Activated CD4-positive, alpha-beta T cell treated with anti-CD3 and anti-CD28 coated beads for 4 hours (primary cell): Measurements from ENCODE around the gene SLC27A5.
"Not testable (repeated sequence)": the region's sequence is repeated elsewhere in the genome, so short reads cannot be mapped to it uniquely, and the experiment has no call there.

Experiments
- DNase-seq, 2 donors: peaks; one replicate each; pipeline ENCODE4 v3.0.0-alpha.2; 2020

The SLC27A5 gene

DNA sequence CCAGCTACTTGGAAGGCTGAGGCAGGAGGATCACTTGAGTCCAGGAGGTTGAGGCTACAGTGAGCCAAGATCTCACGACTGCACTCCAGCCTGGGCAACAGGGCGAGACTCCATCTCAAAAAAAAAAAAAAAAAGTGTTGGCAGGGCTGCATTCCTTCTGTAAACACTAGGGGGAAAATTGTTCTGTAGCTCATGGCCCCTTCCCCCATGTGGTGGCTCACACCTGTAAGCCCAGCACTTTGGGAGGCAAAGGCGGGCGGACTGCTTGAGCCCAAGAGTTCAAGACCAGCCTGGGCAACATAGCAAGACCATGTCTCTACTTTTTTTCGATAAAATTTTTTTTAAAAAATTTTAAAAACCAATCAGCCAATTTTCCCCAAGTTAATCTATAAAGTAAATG is 27.4 kb downstream of the SLC27A5 start:
- not testable (repeated sequence) for DNase-seq

DNA sequence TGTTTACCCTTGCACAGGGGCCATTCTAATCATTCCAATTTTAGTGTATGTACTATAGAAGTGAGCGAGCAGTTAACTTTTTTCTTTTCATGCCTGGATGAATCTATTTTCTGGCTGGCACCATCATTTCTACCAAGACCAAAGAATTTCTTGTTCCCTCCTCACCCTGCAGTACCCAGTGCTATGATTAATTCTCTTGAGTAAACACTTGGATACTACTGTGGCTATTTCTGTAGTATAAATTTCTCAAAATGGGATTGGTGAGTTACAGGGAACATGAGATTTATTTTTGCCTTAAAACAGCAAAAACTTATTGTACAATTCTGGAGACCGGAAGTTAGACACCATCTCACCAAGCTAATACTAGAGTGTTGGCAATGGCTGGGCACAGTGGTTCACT is 28.0 kb downstream of the SLC27A5 start:
- DNase-seq, result no peak

DNA sequence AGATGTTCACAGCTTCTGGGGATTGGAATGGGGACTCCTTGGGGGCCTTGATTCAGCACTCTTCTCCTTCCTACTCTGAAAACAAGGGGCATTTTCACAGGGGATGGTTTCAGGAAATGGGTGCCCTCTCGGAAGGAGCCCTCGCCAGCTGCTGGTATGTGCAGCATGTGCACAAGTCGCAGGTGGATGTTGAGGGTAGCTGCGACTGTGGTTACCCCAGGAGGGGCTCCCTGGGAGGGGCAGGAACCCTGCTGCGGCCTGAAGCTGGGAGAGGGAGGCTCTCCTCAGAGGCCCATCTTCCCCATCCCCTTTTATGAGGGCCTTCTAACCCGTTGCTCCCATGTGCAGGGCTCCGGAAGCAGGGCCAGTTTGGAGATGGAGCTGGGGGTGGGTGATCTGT is 29.4 kb downstream of the SLC27A5 start:
- DNase-seq, result no peak

DNA sequence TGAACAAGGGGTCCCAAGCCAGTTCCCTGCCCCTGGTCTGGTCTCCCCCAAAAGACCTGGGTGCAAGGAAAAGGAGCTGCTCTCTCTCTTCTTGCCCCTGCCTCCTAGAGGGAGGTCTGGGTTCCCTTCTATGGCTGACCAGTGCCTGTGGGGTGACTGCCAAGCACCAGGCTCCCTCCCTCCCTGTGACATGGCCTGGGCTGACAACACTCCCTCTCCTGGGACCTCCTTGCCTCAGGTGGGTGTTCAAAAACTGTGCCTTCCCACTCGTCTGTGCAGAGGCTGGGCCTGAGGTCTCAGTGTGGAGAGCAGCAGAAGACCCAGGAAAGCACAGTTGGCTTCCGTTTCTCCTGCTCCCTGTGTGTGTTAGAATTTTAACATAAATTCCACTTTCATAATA is 31.0 kb downstream of the SLC27A5 start:
- no peak for DNase-seq

DNA sequence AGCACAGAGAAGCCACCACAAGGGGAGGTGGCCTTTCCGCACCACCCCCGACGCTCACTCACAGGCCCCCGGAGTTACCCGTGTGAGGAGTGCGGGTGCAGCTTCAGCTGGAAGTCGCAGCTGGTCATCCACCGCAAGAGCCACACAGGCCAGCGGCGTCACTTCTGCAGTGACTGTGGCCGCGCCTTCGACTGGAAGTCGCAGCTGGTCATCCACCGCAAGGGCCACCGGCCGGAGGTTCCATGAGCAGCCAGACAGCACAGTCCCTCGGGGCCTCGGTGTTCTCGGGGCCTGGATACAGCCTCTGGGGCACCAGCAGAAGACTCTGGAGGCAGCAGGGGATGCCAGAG is 31.3 kb downstream of the SLC27A5 start:
- DNase-seq, result no peak

DNA sequence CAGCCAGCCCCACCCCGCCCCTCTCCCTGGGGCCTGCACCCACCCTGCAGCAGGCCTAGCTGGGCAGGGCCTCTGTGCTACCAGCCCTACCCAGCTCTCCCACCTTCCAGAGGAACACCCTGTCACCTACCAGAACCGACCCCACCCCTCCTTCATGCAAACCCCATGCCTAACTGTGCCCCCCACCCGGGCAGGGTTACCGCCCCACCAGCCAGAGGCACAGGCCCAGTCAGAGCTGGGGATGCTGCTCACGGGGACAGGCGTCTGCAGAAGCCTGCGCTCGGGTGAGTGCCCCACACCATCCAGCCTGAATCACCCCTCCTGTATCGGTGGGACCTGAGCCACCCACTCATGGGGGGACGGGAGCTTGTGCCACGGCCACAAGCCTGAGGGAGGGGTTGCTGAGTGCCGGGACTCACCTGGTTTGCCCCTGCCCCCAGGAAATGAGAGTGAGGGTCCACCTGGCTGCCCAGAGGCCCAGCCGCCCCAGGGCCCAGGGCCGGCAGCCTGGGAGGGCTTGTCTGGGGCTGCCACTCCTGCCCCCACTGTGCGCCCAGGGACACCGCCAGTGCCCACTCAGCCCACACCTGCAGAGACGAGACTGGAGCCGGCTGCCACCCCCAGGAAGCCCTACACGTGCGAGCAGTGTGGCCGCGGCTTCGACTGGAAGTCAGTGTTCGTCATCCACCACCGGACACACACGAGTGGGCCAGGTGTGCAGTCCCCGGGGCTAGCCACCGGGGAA is 31.9 kb downstream of the SLC27A5 start:
- no peak for DNase-seq

DNA sequence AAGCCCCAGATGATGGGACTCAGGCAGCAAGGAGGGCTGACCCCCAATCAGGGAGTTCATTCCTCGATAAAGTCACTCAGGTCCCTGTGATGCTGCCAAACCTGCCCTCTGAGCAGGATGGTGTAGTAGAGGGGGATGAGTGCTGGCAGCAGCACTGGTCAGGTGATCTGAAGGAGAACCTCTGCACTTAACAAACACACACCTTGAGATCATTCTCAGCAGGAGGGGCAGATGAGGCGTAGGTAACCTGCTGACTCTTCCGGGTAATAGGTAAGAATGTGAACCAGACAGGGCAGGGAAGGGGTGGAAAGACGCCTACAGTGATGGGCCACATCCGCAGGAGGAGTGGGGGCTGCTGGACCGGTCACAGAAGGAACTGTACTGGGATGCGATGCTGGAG is 32.5 kb downstream of the SLC27A5 start:
- DNase-seq, result no peak

DNA sequence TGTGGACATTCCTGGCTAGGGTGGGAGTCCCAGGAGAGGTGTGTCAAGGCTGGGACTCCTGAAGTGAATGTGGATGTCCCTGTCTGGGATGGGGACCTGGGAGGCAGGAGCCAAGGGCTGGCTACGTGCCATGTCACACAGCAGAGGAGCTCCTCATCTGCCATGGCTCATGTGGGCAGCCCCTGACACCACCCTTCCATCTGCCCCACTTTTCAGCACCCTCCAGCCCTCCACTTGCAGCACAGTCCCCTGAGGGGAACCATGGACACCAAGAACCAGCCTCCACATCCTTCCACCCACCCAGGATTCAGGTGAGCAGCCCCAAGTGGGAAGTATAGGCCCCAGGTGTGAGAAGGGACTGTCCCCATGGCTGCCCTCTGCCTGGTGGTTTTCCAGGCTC is 33.9 kb downstream of the SLC27A5 start:
- no peak for DNase-seq

DNA sequence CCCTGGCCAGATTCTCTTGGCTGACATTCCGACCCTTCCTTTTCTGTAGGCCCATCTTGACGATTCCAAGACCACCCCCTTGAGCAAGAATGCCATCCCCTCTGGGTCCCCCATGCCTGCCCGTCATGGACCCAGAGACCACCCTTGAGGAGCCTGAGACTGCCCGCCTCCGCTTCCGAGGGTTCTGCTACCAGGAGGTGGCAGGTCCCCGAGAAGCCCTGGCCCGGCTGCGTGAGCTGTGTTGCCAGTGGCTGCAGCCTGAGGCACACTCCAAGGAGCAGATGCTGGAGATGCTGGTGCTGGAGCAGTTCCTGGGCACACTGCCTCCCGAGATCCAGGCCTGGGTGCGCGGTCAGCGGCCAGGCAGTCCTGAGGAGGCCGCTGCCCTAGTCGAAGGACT is 34.7 kb downstream of the SLC27A5 start:
- no peak for DNase-seq

DNA sequence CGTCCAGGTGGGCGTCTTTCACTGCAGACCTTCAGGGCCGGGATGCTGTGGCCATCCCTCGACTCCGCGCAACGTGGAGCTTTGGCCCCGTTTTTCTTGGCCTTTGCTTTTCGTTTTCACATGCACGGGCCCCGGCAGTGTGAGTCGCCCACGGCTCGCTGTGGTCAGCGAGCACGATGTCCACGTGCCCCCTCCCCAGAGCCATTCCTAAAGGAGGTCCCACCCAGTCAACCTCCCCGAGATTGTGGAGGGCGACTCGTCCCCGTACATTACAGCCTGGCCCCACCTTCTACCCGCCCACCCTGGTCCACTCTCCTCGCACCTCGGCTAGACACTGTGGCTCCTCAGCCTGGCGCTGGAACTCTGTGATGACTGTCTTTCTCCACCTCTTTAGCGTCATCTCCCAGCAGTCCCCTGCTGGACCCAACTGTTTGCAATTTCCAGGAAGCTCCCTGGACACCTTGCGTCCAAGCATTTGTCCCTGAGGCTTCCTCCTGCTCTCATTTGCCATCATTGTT is 35.2 kb downstream of the SLC27A5 start:
- DNase-seq, result no peak

DNA sequence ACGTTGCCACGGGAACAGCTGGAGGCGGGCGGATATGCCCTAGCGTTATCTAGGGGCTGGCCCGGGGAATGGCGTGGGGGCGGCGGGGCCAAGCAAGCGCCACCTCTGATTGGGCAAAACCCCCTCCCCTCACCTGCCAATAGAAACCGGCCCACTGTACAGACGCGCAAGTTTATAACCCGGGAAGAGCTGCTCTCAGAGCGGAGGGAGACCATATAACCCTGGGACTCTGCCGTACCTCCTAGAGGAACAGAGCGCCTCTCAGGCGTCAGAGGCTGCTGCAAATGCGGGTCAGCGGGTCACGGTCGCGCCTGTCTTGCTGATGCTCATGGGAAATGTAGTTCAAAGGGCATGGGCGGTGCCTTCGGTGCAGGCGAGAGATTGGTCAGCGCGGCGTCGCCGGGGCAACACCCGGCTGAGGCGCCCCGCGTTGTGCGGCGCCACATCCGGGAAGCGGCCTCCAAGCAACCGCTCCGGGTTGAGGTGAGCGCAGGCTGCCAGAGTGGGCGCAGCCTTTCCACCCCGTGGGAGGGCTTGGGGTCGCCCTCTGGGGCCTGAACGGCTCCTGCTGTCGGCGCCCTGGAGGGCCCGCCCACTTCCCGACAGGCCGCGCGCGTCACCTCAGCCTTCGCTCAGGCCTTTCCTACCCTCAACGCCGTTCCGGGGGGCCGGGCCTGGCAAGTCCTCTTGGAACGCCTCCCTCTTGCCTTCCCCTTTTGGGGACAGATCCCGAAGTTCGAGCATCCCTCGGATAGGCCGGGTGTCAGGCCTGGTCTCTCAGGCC is 35.9 kb downstream of the SLC27A5 start, which contains the start of gene ZNF446:
Gene ZNF446 (plus strand): TSS at position 639 of the 784 bp plus-strand sequence. CDS start 867 bp downstream, outside the sequence.
- DNase-seq, result peak; percentile 94

DNA sequence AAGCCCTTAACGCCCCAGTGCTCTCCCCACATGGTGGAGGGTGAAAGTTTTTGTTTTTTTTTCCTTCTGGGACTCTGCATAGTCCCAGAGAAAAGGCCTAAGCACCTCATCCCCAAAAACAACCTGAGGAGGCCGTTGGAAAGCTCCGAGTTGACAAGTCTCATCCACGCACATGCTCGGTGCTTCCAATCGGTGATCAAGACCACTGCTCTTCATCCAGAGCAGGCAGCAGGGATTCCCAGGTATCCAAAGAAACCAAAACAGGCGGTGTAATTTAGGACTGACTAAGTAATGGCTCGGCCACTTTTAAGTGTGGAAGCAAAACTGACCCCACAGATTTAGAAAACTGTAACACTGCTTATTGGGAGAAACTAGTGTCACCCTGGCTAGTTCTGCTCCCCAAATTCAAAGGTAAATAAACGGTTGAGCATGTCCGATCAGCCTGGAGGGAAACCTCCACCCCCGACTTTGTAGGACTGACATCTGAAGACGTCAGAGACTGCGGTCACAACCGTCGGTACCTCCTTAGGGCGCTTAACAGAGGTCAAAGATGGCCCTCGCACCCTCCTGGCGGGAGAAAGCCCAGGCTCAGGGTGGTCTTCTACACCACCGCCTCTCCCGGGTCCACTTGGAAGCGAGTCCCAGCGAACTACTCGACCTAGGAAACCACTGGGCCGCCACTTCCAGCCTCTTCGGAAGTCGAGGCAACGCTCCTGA is 36.6 kb downstream of the SLC27A5 start:
- DNase-seq, result no peak

DNA sequence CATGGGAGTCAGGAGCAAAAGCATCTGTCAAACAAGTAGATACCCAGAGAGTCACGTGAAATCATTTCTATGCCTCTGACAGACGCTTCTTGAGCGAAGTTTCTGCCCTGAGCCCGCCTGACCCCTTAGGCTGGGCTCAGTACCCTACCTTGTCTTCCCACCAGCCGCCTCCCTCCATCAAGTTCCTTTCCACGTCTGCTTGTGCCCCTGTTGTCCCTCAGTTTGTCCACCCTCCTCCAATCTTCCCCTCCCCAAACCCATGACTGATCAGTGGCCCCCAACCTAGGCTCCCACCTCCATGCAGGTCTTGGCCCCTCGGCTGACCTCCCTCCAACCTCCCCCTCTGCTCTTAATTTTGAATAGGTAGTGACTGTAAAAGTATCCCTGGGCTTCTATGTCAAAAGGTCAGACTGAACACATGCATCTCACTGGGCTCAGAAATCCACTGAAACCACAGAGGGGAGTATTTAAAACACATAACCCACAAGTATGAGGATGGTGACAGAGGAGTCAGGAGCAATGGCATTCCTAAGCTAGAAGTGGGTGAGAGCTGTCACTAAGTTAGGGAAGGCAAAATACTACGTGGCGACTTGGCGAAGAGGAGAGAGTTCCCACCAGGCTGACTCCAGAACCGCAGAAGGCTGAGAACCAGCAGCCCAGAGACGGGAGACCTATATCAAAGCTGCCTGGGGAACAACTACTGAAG is 37.3 kb downstream of the SLC27A5 start:
- no peak for DNase-seq

DNA sequence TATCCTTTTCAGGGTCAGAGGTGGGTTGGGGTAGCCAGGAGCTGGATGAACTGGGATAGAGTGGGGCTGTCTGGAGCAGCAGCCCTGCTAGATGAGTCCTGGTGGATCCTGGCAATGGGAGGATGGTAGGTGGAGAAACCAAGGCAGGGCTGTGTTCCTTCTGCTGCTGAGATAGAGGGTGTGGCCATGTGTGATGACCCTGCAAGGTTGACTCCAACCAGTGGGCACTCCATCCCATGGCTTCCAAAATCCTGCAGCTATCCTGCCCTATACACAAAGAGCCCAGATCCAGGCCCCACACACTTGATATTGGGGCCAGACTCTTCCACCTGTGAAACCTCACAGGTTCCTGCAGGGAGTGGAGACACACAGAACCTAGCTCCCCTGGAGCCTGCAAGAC is 38.0 kb downstream of the SLC27A5 start:
- no peak for DNase-seq

DNA sequence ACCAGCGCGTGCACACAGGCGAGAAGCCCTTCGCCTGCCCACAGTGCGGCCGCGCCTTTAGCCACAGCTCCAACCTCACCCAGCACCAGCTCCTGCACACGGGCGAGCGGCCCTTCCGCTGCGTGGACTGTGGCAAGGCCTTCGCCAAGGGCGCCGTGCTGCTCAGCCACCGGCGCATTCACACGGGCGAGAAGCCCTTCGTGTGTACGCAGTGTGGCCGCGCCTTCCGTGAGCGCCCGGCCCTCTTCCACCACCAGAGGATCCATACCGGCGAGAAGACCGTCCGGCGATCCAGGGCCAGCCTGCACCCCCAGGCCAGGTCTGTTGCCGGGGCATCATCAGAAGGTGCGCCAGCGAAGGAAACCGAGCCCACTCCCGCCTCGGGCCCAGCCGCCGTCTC is 40.1 kb downstream of the SLC27A5 start:
- DNase-seq, result no peak

DNA sequence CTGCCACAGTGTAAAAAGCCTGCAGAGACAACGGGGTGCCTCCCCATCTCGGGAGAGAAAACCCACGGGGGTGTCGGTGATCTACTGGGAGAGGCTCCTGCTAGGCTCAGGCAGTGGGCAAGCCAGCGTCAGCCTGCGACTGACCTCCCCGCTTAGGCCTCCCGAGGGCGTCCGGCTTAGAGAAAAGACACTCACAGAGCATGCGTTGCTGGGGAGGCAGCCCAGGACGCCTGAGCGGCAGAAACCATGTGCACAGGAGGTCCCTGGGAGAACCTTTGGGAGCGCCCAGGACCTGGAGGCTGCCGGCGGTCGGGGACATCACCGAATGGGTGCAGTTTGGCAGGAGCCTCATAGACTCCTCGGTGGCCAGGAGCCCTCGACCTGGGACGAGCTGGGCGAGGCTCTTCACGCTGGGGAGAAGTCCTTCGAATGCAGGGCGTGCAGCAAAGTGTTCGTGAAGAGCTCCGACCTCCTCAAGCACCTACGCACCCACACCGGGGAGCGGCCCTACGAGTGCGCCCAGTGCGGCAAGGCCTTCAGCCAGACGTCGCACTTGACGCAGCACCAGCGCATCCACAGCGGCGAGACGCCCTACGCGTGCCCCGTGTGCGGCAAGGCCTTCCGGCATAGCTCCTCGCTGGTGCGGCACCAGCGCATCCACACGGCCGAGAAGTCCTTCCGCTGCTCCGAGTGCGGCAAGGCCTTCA is 40.8 kb downstream of the SLC27A5 start:
- not testable (repeated sequence) for DNase-seq

DNA sequence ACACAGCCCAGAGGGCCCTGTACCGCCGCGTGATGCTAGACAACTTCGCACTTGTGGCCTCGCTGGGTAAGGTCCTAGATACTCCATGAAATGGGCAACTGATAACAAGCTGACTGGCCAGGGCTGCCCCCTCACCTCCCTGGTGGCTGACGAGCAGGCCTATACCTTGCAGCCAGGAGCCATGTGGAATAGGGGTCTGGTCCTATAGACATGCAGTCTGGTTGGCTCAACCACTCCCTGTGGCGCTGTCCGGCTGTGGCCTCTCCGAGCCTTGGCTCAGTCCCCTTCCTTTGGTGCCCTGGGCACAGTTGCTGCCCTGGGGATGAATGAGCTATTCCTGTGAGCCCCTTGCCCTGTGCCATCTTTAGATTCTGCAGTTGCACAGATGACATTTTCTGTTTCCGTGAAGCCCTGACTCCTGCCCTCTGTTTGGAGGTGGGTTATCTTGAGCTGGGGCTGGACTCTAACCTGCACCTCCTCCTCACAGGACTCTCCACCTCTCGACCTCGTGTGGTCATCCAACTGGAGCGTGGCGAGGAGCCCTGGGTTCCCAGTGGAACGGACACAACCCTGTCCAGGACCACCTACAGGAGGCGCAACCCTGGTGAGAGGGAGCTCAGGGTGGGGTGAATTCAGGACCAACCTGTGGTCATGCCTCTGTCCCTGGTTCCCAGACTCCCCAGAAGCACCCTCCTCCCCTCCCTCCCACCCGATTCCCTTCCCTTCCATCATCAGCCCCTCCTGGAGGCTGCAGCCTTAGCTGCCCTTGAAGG is 42.4 kb downstream of the SLC27A5 start:
- DNase-seq, result no peak

DNA sequence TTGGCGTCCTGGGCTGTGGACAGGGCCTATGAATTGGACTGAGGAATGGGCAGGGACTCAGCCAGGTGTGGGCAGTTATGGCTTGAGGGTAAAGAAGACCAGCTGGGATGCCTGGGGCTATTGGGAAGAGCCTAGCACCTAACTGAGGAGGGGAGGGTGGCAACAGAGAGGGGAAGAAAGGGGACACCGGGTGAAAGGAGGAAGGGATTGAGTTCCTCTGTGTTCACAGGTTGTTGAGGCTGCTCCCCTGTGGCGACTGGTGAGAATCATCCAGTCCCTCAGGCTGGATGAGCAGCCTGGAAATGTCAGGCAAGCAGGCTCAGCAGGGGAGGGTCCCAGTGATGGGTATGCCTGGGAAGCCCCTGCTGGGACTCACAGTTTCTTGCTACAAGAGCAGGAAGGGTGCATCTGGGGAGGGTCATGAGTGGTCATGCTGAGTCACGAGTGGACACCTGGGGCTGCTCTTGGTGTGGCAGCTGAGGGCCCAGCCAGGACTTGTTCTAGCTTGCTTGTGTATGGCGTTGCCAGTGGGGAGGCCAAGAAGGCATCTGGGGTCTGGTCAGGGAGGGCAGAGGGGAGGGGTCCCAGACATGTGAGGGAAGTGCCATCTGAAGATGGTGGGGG is 43.5 kb downstream of the SLC27A5 start:
- DNase-seq, result no peak

DNA sequence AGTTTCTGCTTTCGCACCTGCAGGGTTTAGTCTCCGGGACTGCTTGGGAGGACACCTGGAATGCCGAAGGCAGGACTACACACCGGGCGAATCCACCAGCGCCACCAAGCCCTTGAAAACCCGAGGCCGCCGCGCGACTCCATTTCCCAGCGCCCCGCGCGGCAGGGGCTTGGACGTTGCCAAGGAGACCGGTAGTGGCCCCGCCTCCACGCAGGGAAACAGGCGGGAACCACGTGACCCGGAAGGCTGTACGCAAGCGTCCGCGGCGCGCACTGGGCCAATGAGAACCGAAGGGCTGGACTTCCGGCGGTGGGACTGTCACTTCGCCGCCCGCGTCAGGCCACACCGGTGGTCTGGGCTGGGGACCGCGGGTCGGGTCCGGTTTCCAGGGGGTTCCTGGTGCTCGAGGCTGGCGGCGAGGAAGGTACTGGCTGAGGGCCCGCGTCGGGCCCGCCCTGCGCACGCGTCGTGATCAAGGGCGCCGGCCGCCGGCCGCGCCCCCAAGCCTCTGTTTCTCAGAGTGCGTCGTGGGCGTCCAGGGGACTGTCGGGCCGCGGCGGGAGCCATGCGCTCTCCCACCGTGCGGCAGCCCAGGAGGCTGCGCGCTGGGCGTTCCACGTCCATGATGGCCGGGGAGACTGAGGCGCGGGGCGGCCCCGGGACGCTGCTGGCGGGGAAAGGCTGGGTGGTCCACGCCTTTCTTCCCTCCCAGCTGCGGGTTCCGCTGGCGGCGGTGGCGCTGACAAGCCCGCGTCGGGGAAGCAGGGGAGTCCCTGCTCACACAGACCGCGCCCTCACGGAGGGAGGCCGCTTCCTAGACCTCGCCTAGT is 44.8 kb downstream of the SLC27A5 start, which contains the start of gene ZNF324:
Gene ZNF324 (plus strand): TSS at position 321 of the 830 bp plus-strand sequence. CDS start 2,106 bp downstream, outside the sequence.
- DNase-seq, result peak; percentile 97
